Right lobe of liver (tissue), 4 donors: ENCODE data around the gene SEMA4A.

Experiments
- POLR2A ChIP-seq: fragments of 450-650 bp; IDR thresholded peaks from one replicate; pipeline ENCODE4 v1.6.1; 2017; ENCODE audit warnings: antibody characterized with exemption, mild to moderate bottlenecking
- TF ChIP-seq, protein P1 (sequence below), 4 donors: fragments of 200-600 bp in 3 of 4; fragments of 450-650 bp in 1 of 4; IDR thresholded peaks; one replicate each; pipeline versions ENCODE4 v1.5.1 to v1.8.0; 2016 to 2022; ENCODE audit warnings: antibody characterized with exemption in 4 of 4, mild to moderate bottlenecking in 2 of 4
- donor health status: DM: no; HTN: no; CAD: no.
- donor health status: DM: no; HTN: no; CAD: no.
- donor health status: DM: no; HTN: yes; CAD: no.

DNA sequence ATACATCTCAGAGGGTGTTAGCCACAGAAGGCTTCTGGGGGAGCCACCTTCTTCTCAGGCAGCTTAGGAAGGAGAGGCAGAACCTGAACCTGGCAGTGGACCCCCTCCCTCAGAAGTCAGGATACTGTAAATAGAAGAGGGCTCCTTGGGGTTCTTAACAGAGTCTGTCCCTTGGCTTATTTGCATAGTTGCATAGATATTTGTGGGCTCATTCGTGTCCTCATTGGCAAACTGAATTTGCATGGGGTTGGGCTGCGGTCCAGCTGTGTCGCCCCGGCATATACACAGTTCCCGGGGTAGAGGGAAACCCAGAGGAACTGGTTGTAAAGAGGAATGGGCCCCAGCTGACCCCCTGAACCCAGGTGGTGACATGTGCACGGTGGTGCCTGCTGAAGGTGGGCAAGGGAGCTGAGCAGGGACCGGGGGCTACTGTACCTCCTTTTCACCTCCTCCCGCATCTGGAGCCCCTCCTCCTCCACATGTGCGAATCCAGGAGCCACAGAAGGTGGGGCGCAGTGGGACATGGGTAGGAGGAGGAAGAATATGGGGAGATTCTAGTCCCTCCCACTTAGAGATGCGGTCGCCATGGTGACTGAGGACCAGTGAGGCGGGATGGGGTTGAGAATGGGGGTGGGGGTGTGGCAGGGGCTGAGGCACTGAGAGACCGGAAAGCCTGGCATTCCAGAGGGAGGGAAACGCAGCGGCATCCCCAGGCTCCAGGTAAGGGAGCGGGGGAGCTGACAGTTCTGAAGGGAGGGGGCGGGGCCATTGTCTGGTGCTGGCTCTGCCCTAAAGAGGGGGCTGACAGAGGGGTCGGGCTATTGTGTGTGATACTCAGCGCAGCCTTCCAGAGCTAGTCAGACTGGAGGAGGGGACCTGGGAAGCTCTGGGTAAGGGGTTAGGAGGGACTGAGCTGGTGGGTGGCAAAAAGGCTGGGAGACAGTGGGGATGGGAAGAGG lies 3.7 kb upstream of the SEMA4A start:
- TF ChIP-seq, protein P1, sequence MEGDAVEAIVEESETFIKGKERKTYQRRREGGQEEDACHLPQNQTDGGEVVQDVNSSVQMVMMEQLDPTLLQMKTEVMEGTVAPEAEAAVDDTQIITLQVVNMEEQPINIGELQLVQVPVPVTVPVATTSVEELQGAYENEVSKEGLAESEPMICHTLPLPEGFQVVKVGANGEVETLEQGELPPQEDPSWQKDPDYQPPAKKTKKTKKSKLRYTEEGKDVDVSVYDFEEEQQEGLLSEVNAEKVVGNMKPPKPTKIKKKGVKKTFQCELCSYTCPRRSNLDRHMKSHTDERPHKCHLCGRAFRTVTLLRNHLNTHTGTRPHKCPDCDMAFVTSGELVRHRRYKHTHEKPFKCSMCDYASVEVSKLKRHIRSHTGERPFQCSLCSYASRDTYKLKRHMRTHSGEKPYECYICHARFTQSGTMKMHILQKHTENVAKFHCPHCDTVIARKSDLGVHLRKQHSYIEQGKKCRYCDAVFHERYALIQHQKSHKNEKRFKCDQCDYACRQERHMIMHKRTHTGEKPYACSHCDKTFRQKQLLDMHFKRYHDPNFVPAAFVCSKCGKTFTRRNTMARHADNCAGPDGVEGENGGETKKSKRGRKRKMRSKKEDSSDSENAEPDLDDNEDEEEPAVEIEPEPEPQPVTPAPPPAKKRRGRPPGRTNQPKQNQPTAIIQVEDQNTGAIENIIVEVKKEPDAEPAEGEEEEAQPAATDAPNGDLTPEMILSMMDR (IDR thresholded peaks at IDR 0.05) = no peak
- no peak for TF ChIP-seq POLR2A
